ENCODE data around the gene SEMA5A. TPM values are rescaled to one million over a fixed set of nuclear protein-coding genes. Genes with fewer than 3 reads are reported as not detected.

SEMA5A gene
- total RNA-seq, 4 donors from 2014 or later, result 2.6 to 36.5 (median 4.7) TPM

- TF ChIP-seq CTCF (IDR thresholded peaks at IDR 0.05; ENCODE audit: low read depth), result no peak
These were observed 294.4 kb downstream of the SEMA5A start for GRCh38 chr5:9251379-9251980.

- TF ChIP-seq CTCF (IDR thresholded peaks at IDR 0.05; ENCODE audit: low read depth), result no peak
These were observed 296.6 kb downstream of the SEMA5A start for GRCh38 chr5:9249231-9249630.

GRCh38 chr5:9245071-9245470 is 300.8 kb downstream of the SEMA5A start:
- TF ChIP-seq CTCF (IDR thresholded peaks at IDR 0.05; ENCODE audit: low read depth), result no peak

GRCh38 chr5:9244417-9244816 is 301.5 kb downstream of the SEMA5A start:
- TF ChIP-seq CTCF (IDR thresholded peaks at IDR 0.05; ENCODE audit: low read depth), result no peak

GRCh38 chr5:9241479-9242305 is 304.2 kb downstream of the SEMA5A start:
- no peak for TF ChIP-seq CTCF (IDR thresholded peaks at IDR 0.05; ENCODE audit: low read depth)

GRCh38 chr5:9240431-9240830 is 305.4 kb downstream of the SEMA5A start:
- TF ChIP-seq CTCF (IDR thresholded peaks at IDR 0.05; ENCODE audit: low read depth), result no peak

- TF ChIP-seq CTCF (IDR thresholded peaks at IDR 0.05; ENCODE audit: low read depth), result no peak
These were observed 306.2 kb downstream of the SEMA5A start for GRCh38 chr5:9239626-9240025.
